NCI-H1417 (cell line): ENCODE data around the gene TSHZ1.
"Not testable (repeated sequence)": the region's sequence is repeated elsewhere in the genome, so short reads cannot be mapped to it uniquely, and the experiment has no call there.

Experiments used
- DNase-seq, 3 experiments: peaks; one replicate each; lab custom pipeline; 2025; lab: John Stamatoyannopoulos, UW

TSHZ1 gene

GRCh38 chr18:75179819-75180600 lies 30.6 kb upstream of the TSHZ1 start:
- DNase-seq: no peak

- no peak for DNase-seq
Measured at GRCh38 chr18:75183524-75183923, 27.1 kb upstream of the TSHZ1 start.

DNA sequence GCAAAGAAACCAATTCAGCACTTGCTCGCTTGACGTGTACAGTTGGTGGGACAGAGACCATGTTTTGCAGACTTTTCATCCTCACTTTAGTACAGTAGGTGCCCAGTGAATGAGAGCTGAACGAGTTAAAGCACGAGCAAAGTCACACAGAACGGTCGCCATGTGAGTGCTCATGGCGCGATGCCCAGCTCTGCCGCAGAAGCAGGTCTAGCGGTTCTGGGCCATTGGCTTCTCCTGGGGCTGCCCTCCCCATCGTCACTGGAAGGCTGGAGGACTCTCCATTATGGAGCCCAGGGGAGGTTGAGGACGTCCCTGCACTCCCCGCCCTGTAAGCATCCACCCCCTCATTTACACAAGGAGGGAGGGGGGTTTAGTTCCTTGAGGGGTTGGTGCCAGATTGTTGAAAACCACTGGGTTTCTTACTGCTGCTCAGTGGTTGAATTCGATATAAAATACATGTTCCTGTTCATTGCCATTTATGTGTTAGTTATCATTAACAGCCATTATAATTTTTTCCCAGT lies 26.6 kb upstream of the TSHZ1 start:
- no peak for DNase-seq

- no peak for DNase-seq
Measured at GRCh38 chr18:75185460-75185859, 25.1 kb upstream of the TSHZ1 start.

- DNase-seq: not testable (repeated sequence)
Measured at GRCh38 chr18:75187702-75188101, 22.9 kb upstream of the TSHZ1 start.

DNA sequence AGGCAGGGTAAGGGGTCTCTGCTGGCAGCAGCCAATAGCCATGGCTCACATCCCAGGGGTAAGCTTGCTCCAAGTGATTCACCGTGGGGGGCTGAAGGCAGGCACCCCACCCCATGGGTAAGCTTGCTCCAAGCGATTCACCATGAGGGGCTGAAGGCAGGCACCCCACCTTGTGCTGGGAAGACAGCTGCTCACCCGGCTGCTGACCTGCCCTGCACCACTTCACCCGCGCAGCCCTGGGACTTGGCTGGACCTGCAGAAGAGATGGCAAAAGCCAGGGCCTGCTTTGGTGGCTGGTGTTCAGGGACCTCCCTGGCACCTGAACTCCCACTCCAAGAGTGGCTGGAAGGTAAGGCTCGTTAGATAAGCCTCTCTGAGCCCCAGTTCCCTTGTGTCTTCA lies 20.9 kb upstream of the TSHZ1 start:
- DNase-seq: no peak

GRCh38 chr18:75192899-75193298 lies 17.7 kb upstream of the TSHZ1 start:
- DNase-seq: no peak

DNA sequence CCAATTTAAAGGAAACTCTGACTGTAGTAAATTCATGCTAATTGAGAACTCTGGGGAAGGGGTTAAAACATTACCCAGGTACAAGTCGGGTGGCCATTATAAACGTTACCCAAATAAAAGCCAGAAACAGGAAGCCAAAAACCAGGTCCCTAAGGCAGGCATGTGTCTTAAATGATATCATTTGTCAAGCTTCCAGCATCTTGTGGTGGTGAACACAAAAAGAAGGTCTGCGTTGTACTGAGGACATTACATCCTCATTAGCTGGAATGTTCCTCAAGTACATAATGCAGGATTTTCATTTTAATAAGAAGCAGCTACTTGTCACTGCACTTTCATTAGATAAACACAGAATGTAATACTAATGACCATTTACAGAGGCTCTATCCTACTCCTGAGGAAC lies 12.6 kb upstream of the TSHZ1 start:
- DNase-seq: no peak

DNA sequence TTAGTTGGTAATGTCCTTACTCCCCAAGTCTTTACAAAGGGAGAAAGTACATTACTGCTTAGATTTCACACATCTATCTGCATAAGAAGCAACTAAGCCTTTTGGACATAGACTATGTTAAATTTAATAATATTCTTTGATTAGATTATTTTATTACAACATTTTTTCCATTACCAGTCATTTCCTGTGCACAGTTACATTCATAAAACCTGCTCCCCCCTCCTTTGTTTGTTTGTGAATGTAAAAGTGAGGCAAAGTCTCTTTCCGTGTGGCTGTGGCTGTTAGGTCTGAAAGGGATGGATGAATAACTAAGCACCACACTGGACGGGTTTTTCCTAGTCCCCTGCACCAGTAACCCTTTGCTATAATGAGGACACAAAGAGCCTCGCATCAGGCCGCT lies 11.3 kb upstream of the TSHZ1 start:
- DNase-seq: no peak

DNA sequence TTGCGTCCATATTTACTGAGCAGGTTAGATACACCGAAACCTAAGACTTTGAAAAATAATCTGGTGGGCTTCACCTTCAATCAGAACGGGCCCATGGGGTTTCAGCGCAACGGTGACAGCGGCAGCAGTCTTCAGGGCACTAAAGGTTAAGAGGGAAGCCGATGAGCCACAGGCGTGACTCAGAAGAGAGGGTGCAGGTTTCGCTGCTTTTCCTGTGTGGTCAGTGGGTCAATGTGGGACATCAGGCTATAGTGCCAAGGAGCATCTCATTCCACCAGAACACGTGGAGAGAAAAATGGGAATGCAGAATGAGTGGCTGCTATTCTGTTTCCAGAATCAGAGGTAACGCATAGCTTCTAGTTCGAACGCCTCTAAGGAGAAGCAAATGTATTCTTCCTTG lies 10.5 kb upstream of the TSHZ1 start:
- no peak for DNase-seq

GRCh38 chr18:75200605-75201280 lies 9.9 kb upstream of the TSHZ1 start:
- DNase-seq: no peak

GRCh38 chr18:75201282-75202270 lies 9.0 kb upstream of the TSHZ1 start:
- DNase-seq: no peak

GRCh38 chr18:75202696-75203365 lies 7.8 kb upstream of the TSHZ1 start:
- no peak for DNase-seq

GRCh38 chr18:75203416-75204268 lies 7.0 kb upstream of the TSHZ1 start:
- no peak for DNase-seq

GRCh38 chr18:75204269-75204731 lies 6.3 kb upstream of the TSHZ1 start:
- no peak for DNase-seq

DNA sequence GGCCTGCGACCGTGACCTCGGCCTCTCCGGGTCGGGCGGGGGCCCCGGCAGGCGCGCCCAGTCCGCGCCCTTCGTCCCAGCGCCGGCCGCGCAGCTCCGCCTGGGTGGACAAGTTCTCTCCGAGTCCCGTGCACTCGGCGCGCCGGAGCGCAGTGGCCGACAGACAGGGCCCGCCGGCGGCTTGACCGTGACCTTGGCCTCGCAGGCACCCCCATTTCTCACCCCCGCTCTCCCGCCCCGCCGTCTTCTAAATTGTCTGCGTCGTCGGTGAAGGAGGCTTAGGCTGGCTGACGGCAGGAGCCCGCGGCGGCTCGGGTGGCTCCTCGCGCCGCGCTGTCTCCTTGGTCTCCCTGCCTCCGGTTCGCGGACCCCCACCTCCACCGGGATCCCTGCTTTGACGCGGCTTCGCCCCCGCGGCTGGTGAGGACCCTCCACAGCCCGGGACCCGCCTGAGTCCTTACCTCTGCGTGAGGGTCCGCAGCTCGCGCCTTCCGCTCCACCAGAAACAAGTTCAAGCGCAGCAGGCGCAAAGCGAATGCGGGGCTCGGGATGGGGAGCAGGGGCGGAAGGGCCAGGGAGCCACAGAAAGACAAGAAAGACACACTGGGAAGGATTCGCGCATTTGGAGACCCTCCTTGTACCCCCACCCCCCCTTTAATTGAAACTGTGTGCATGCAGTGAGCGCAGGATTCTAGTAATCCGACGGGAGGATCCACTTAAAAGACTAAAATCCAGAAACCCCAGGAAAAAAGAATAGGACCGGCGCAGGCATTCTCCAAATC lies 5.7 kb upstream of the TSHZ1 start:
- DNase-seq: no peak

- no peak for DNase-seq
Measured at GRCh38 chr18:75205514-75206132, 5.0 kb upstream of the TSHZ1 start.

DNA sequence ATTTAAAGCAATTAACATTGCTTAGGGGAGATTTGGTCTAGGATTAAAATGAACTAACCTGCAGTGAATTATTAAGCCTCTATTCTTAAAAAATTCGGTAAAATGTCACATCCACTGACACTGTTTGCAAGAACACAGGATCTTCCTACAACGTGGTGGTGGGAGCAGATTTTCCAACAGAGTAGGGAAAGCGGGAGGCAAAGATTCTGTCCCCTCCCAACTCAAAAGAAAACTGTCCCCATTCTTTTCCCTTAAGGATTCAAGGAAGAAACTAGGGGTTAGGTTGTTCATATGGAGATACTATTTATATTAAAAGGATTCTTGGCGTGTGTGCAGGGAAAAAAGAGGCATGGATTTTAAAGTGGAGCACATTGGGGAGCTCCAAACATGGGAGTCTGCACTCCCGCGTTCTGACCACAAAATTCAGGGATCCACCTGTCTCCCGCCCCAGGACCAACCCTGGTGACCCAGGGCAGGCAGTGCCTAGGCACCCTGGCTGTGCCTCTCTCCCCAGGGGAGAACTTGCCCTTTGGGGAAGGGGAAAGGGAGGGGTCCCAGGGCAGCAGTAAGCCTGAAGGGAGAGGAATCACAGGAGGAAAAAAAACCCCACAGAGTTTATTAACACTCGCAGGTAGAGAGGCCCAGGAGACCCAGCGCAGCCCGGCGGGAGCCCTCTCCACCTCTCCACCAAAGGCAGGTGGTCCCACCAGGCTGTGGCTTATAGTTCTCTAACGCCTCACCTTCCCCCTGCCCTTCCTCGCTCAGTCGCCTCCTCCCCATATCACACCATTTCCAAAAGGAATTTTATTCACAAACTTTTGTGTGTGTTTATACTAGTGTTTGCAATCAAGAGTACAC lies 3.9 kb upstream of the TSHZ1 start:
- DNase-seq: no peak
